RWPE1 (cell line): Measurements from ENCODE around the gene LRRC39.

Experiments
- CTCF ChIA-PET: fragments of 350-600 bp; sonication (Branson Sonifier 250); formaldehyde crosslinking; extraction: SDS; loops from one replicate; lab custom pipeline; 2021; lab: Yijun Ruan, JAX
- POLR2A ChIA-PET: fragments of 400-600 bp; formaldehyde crosslinking; extraction: SDS; loops from one replicate; lab custom pipeline; 2020; ENCODE audit warnings: antibody characterized with exemption; ENCODE audit not compliant: low non-redundant PET; lab: Yijun Ruan, JAX
- DNase-seq: peaks from one replicate; pipeline ENCODE4 v3.0.0; 2012; ENCODE audit warnings: low spot score
- H3K27ac ChIP-seq: fragments of 450-650 bp; 2 replicates; pipeline ENCODE4 v1.5.1; 2017
- TF ChIP-seq, protein P1 (sequence below): fragments of 450-650 bp; conservative IDR thresholded peaks from 2 replicates; pipeline ENCODE4 v1.5.1; 2017; ENCODE audit warnings: low read depth, mild to moderate bottlenecking

The LRRC39 gene

DNA sequence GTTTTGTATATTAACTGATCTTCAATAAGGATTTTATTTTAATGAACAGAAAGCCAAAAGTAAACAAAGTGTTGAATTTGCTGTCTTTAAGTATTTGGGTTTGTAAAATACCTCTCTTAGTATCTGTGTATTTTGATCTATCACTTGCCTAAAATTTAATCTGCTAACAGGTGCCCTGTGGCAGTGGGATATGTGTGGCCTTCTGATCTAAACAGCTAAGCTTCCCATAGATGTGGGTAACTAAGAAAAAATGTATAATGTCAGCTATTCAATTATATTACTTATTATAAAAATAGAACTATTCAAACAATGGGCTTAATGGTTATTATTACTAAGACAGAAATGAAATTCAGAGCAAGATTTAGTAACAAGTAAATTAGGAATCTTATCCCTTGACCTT is 15.2 kb downstream of the LRRC39 start:
- DNase-seq, result no peak
- TF ChIP-seq, protein P1, sequence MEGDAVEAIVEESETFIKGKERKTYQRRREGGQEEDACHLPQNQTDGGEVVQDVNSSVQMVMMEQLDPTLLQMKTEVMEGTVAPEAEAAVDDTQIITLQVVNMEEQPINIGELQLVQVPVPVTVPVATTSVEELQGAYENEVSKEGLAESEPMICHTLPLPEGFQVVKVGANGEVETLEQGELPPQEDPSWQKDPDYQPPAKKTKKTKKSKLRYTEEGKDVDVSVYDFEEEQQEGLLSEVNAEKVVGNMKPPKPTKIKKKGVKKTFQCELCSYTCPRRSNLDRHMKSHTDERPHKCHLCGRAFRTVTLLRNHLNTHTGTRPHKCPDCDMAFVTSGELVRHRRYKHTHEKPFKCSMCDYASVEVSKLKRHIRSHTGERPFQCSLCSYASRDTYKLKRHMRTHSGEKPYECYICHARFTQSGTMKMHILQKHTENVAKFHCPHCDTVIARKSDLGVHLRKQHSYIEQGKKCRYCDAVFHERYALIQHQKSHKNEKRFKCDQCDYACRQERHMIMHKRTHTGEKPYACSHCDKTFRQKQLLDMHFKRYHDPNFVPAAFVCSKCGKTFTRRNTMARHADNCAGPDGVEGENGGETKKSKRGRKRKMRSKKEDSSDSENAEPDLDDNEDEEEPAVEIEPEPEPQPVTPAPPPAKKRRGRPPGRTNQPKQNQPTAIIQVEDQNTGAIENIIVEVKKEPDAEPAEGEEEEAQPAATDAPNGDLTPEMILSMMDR, result no peak
- CTCF ChIA-PET, result no interaction called here
- no peak overlapping the region for H3K27ac ChIP-seq
- POLR2A ChIA-PET, result no interaction called here

GRCh38 chr1:100152271-100152670 is 25.8 kb downstream of the LRRC39 start:
- CTCF ChIA-PET, result interaction anchor here (0.6 kb wide), 1 partner anchor 218 kb away, joined by 3 read pairs; no protein-coding TSS in a partner anchor
- POLR2A ChIA-PET, result no interaction called here
- DNase-seq, result no peak
- TF ChIP-seq, protein P1, result no peak
- H3K27ac ChIP-seq, result no peak overlapping the region

- ChIA-PET CTCF (no interaction called here), POLR2A (no interaction called here)
- no peak overlapping the region for H3K27ac ChIP-seq
- DNase-seq, result no peak
- TF ChIP-seq, protein P1, result no peak
Observed at GRCh38 chr1:100151679-100152078, 26.4 kb downstream of the LRRC39 start.

GRCh38 chr1:100147875-100148274 is 30.2 kb downstream of the LRRC39 start:
- no peak overlapping the region for H3K27ac ChIP-seq
- ChIA-PET POLR2A (no interaction called here), CTCF (no interaction called here)
- TF ChIP-seq, protein P1, result no peak
- no peak for DNase-seq

GRCh38 chr1:100146958-100147357 is 31.1 kb downstream of the LRRC39 start:
- POLR2A ChIA-PET, result interaction anchor here (0.6 kb wide), 1 partner anchor 20 kb away, joined by 3 read pairs; no protein-coding TSS in a partner anchor
- TF ChIP-seq, protein P1, result no peak
- CTCF ChIA-PET, result no interaction called here
- no peak for DNase-seq
- H3K27ac ChIP-seq, result no peak overlapping the region

DNA sequence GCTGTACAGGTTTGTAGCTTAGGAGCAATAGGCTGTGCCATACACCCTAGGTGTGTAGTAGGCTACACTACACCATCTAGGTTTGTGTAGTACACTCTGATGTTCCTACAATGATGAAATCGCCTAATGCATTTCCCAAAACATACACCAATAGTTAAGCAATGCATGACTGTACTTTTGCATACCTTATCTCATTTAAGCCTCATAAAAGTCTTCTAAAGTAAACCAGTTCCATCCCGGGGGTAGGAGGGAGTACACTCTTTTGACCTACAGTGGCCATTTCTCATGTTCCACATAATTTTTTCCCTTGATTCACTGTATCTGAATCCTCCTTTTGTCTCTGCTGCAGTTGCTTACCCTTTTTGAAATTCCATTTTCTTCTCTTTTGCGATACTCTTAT is 32.9 kb downstream of the LRRC39 start:
- CTCF ChIA-PET, result no interaction called here
- no peak overlapping the region for H3K27ac ChIP-seq
- POLR2A ChIA-PET, result no interaction called here
- DNase-seq, result no peak
- TF ChIP-seq, protein P1, result no peak
